HG03064 (cell line): Measurements from ENCODE around the gene ISOC2.
"Not testable (repeated sequence)": the region's sequence is repeated elsewhere in the genome, so short reads cannot be mapped to it uniquely, and the experiment has no call there.

Experiments
- ATAC-seq: cut with Tn5 transposase; IDR thresholded peaks from one replicate; pipeline ENCODE4 v1.9.1; 2021; ENCODE audit warnings: low read depth; ENCODE audit not compliant: unreplicated experiment

ISOC2 gene

DNA sequence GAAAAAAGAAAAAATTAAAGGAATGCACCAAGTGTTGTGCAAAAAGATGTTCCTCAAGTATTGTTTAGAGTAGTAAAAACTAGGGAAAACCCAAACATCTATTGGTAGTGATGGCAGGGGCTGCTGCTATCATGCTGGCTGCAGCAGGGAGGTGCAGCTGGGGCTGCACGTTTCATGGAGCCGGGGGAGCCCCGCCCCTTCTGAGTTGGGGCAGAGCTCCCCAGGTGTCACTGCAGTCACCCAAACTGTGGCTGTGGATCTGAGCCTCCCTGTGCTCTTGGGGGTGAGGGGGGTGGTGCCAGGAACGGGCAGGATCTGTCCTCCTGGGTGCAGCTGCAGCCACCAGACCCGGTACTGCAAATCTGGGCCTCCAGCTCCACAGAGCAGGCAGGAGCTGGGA is 42.3 kb downstream of the ISOC2 start:
- ATAC-seq, result no peak

DNA sequence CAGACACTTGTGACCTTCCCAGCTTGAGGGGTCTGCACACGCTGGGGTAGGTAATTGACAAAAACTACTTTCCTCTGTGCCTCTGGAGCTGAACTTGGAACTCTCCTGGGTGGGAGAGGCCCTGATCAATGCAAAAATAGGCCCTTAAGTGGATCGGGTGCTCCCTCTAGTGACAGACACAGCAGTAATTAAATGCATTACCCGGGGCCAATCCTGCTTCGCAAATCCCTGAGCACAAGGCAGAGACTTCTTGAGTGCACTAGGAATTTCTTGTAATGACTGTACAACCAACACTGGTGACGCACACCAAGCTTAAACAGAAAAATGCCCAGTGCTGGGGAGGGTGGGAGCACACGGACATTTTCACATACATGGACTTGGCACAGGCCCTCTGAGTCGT is 43.3 kb downstream of the ISOC2 start:
- ATAC-seq, result no peak

DNA sequence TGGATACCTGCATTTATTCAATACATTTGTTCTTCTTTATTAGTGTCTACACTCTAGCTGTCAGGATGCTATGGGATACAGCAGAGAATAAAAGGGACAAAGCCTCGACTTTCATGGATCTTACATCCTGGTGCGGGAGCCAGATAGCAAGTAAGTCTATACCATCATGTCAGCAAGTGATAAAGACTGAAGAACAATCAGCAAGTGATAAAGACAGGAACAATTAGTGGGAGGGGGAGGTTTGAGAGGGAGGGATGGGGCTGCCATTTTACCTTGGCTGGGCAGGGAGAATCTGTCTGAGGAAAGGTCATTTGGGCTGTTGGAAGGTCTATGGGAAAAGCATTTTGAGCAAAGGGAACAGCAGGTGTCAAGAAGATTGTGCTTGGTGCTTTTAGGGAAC is 51.3 kb downstream of the ISOC2 start:
- ATAC-seq, result no peak

DNA sequence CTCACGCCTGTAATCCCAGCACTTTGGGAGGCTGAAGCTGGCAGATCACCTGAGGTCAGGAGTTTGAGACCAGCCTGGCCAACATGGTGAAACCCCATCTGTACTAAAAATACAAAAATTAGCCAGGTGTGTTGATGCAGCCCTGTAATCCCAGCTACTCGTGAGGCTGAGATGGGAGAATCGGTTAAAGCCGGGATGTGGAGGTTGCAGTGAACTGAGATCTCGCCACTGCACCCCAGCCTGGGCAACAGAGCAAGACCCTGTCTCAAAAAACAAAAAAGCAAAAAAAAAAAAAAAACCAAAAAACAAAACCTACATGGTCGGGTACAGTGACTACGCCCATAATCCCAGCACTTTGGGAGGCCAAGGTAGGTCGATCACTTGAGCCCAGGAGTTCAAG is 52.3 kb downstream of the ISOC2 start:
- not testable (repeated sequence) for ATAC-seq

DNA sequence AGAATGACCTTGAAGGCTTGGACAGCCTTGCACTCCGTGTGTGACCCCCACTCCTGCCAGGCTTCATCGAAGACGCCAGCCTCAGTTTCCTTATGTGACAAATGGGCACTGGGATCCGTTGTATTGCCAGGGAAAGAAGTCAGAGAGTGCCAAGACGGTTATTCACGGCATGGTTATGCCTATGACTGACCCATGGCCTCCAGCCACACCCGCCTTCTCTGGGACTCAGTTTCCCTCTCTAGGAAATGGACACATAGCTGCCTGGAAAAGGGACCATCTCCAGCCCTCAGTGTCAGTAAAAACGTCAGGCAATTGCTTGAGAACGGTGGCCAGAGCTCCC is 52.9 kb downstream of the ISOC2 start:
- no peak for ATAC-seq

DNA sequence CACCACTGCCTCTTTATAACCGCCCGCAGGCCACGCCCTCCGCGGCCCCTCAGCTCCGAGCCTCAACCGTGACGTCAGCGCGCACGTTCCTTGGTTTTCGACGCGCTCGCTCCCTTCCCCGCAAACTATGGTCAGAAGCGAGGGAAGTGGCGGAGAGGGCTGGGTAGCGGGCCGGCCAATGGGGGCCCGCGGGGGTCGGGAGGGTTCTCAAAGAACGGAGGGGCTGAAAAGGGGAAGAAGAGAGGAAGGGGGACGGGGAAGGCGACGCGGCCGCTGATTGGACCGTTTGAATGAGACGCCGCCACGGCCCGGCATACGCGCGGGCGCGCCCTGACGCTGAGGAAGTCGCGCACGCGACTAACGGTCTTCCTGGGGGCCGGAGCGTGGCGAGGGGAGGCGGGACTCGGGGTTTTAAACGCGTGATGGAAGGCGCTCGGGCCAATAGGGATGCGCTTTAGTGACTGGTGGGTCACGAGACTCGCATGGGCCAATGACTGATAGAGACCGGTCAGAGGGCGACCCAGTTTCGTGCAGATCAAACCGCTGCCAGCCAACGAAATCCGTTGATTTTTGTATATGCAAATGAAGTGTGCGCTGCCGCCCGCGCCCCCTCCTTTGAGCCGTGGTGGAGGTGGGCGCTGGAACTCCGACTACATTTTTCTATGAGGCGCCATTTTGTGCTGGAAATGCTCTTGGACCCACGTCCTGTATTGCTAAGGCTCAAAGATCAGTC is 53.5 kb downstream of the ISOC2 start:
- ATAC-seq, result peak; percentile 80

DNA sequence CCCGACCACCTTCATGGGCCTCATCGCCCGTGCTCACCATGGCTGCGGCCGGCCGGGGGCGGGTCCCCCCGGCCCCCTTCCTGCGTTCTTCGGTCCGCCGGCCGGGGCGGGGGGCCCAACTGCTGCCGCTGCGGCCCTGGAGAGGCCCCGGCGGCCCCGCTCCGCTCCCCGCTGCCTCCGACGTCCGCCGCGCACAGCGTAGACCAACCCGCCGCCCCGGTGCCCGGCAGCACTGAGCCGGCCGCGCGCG is 54.0 kb downstream of the ISOC2 start, which contains the start of gene UBE2S:
UBE2S (minus strand) TSS at position 239 of the 250 bp plus-strand sequence; CDS start at position 40, 199 bp downstream.
- ATAC-seq, result not testable (repeated sequence)

DNA sequence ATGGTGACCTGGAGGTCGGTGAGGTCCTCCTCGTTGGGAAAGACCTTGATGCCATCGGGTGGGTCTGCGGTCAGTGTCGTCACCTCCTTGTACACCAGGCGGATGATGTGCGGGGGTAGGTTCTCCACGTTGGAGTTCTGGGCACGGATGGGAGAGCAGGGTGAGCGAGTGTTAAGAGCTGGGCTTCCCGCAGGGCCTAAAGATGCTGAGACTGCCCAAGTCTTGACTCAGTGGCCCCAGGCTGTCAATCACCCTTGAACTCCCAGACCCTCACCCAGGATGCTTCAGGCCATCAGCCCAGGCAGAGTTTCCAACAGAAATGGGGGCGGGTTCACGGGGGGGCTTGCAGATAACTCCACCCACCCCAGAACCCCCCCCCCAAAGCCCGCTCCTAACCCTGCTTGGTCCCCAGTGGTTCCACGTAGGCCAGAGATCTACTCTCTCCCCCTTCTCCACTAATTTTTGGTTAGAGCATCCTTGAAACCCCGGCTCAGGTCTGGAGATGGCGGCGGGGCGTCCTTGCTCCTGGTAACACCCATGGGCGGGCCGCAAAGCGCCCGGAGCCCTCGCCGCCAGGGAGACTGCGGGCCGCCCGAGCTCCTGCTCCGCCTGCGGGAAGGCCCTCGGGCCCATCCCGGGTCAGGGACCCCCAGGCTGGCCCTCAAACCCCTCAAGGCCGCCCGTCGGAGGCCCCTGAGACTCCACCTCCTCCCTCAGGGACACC is 54.5 kb downstream of the ISOC2 start:
- ATAC-seq, result peak; percentile 2

DNA sequence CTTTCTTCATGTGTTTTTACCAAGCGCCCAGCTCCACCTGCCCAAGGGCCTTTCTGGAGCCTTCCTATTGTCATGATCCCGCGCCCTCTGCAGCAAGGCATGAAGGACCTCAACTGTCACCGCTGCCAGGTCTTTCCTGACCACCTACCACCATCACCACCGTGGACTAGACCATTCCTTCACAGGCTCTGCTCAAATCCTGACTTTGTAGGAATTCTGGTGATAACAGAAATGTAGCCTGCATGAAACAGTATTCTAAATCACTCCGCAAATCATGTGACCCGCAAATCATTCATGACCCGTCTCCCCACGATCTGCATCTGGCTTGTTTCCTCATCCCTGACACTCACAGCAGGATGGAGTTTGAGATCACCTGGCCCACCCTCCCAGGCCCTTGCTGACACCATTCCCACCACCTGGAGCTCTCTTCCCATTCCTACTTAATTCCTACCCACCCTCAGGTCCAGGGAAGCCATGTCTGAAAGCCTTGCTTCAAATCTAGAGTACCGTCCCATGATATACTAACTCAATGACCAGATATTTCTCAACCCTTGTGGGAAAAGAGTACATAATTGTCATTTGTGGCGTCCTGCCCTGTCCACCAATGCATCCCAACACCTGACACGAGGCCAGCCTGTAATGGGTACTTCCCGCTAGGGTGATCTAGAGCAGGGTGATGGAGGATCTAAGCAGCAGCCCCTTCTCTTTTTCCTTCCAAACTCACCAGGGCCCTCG is 55.2 kb downstream of the ISOC2 start:
- ATAC-seq, result no peak

DNA sequence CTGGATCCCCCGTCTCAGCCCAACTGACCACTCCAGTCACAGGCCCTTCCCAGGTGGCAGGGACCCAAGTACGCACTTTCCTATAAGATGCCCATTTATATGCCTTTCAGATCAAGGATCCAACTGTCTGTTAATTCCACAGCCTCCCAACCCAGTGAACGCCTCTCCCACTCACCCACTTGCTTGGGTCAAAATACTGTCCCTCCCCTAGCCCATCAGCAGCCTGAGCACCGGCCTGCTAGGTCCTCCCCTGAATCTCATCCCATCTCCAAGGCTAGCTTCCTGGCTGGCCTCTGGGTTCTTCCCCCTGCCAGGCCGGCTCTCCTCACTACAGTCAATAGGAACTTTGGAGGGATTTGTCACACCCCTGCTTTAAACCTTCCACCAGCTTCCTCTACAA is 55.8 kb downstream of the ISOC2 start:
- no peak for ATAC-seq
